ENCODE data around the gene ERCC4.

DNA sequence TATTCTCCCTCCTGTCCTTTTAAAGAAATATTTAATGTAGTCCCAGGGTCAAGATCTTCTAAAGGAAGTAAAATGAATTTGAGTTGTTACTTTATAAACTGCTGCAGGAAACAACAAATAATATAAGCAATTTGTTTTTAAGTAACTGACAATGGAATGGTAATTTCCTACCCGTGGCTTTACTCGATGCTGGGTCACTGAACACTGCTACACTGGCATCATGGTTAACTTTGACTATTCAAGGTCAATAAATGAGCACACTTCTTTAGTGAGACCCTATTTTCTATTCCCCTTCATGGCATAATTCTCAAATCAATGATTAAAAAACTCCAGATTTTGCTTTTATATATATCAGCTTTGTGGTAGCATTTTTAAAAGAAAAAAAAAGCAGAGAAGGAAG lies 22.1 kb upstream of the ERCC4 start:
- TF ChIP-seq, protein P1, sequence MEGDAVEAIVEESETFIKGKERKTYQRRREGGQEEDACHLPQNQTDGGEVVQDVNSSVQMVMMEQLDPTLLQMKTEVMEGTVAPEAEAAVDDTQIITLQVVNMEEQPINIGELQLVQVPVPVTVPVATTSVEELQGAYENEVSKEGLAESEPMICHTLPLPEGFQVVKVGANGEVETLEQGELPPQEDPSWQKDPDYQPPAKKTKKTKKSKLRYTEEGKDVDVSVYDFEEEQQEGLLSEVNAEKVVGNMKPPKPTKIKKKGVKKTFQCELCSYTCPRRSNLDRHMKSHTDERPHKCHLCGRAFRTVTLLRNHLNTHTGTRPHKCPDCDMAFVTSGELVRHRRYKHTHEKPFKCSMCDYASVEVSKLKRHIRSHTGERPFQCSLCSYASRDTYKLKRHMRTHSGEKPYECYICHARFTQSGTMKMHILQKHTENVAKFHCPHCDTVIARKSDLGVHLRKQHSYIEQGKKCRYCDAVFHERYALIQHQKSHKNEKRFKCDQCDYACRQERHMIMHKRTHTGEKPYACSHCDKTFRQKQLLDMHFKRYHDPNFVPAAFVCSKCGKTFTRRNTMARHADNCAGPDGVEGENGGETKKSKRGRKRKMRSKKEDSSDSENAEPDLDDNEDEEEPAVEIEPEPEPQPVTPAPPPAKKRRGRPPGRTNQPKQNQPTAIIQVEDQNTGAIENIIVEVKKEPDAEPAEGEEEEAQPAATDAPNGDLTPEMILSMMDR (IDR thresholded peaks at IDR 0.05), result no peak
- TF ChIP-seq POLR2A (IDR thresholded peaks at IDR 0.05), result no peak
